Measurements from ENCODE around the gene MC3R.

Gene MC3R

DNA sequence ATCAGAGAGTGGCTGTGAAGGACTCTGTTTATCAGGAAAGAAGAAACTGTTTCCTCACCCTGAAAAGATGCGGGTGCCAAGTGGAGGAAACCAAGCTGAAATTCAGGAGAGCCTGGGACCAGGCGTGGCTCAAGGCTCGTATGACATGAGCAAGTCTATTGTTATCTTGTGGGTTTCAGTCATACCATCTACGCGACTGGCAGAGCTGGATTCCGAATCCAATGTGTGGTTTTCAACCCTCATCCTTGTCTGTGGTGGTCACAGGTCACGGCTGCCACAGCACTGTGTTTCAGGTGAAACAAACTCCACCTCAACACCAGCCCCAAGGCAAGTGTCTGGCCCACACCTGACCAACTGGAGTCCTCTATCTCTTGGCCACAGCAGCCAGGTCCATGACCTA, 9.1 kb downstream of the MC3R start:
- DNase-seq = no peak

DNA sequence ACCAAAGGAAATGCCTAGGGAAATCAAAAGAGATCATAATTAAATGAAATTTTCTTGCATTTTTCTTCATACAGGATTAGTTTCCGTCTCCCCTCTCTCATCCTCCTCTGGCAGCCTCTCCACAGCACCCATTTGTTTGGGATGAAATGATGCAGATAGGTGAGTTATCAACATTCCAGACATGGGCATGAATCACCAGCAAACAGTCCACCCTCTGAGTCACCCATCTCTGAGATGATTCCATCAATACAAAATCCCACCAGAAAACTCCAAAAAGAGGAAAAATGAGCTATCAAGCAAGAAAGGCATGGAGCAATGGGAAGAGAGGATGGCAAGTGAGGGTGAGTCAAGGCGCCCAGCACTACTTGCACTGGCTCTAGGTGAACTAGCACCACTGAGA, 11.4 kb downstream of the MC3R start:
- DNase-seq = no peak

DNA sequence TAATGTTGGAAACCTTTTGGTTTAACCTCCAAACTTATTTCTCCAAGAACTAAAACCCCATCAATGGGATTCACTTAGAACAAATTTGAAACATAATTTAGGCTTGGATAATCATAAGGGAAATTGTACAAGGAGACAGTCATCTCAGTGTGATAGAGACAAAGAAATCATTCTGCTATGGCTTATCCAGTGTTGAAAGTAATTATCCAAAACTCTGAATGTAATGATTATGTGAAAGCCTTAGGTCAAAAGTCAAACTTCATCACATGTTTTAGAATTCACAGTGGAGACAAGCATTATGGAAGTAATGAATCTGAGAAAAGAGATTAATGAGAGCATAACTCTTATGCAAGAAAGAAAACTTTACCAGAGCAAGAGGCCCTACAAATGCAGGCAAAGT, 20.0 kb downstream of the MC3R start:
- DNase-seq = no peak

DNA sequence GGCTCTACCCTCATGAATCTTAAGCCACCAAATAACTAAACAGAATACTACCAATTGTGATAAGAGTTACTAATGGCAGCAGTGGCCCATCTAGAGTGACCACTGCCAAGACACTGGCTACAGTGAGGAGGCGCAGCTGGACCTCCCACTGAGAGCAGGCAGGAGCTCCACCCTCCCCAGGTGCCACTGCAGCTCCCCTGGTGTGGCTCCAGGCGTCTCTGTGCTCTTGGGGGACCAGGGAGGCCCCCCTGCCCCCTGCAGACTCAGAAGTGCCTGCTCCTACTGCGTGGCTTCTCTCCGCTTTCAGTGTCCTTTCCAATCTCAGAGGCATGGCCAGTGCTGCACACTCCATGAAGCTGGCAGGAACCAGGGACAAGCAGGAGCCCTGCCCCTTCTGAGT, 23.4 kb downstream of the MC3R start:
- DNase-seq = no peak

DNA sequence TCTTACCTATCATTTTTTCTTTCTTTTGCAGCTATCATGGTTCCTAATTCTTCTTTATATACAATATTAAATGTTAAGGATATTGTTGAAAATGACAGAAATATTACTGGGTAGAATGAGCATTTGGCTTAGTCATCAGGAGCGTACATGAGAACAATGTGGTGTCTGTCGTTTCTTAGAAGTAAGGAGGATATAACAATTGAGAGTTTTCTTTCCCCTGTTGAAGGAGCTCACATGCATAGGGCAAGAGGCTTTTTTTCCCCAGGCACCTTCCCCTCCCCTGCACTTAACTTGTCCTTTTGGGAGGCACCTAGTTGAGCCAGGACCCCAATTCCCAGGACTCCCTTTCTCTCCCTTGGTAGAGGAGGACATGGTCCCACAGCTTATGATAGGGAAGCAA, 25.0 kb downstream of the MC3R start:
- no peak for DNase-seq

DNA sequence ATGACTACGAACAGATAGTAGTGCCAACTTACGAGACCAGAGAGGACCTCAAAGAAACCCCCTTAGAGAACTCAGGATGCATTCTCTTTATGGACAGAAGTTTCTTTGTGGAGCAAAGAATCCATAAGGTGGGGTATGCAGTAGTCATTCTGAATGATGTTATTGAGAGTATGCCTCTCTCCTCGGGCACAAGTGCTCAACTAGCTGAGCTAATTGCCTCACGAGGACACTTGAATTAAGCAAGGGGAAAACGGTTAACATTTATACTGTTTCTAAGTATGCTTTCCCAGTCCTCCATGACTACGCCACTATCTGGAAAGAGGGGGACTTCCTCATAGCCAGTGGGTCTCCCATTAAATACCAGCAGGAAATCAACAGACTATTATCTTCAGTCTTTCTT, 25.6 kb downstream of the MC3R start:
- no peak for DNase-seq

DNA sequence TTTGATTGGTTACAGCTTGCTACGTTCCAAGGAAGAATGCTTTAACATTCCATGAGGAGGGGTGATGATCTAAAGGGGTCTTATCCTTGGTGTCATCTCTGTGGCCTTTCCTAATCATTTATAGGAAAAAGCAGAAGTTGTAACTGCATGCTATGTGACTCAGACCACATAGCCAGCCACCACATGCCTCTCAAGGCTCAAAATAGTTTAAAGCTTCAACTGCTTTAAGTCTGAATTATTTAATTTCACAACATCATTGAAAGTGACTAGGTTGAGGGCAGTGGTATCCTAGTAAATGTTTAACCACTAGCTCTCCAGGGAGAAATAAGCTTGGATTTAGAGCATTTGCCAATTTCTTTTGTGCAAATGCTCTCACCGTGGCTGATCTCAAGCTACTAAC, 29.7 kb downstream of the MC3R start:
- peak; percentile 30 to 38 for DNase-seq

DNA sequence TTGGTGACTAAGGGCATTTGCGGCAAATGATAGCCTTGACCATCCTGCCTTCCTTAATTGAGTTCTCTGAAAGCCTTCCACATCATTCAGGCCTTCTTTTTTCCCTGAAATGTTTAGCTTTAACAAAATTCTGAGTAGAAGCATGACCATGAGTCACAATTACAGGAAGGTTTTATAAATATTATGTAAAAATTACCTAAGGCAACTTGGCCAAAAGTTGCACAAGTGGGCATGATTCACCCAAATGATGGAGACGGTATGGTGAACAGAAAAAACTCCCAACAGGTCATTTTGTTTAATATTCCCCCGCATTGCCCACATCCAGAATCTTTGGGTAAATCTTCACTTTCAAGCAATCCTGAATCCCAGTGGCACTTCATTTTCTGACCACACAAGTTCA, 37.0 kb downstream of the MC3R start:
- DNase-seq = no peak

DNA sequence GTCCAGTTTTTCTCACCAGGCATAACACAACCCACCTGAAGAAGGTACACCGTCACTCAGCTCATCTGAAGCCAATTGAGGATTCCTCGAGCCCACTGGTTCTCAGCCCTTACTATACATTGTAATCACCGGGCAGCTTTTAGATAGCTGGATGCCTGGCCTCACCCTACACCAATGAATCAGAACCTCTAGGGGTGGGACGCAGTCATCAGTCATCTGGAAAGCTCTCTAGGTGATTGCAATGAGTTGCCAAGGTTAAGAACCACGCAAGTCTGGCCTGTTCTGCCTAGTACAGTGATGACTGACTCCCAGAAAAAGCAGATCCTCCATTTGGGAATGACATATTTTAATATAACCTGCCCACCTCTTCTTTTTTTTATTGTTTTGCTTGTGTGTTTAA, 41.1 kb downstream of the MC3R start:
- no peak for DNase-seq

DNA sequence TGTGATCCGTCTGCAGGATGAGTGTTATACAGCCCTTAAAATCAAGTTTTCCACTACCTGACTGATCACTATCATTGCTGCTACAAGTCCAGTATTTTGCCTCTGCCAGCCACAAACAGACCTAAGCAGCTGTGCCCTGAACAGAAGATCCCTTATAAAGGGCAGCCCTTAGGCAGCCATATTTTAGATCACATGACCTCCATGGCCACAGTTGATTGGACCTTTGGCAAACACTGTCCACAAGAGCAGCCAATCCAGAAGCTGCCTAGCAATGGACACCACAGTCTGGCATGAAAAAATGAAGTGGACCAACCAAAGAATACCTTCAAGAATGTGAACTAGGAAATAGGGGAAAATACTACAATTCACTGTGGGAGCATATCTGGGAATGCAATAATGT, 50.8 kb downstream of the MC3R start:
- DNase-seq = no peak

Measured in inflammatory macrophage (primary cell).